GM19455 (cell line): ENCODE data around the gene RAMACL.

Experiments
- ATAC-seq: cut with Tn5 transposase; IDR thresholded peaks from one replicate; pipeline ENCODE4 v1.9.1; 2021; ENCODE audit not compliant: unreplicated experiment

RAMACL gene

DNA sequence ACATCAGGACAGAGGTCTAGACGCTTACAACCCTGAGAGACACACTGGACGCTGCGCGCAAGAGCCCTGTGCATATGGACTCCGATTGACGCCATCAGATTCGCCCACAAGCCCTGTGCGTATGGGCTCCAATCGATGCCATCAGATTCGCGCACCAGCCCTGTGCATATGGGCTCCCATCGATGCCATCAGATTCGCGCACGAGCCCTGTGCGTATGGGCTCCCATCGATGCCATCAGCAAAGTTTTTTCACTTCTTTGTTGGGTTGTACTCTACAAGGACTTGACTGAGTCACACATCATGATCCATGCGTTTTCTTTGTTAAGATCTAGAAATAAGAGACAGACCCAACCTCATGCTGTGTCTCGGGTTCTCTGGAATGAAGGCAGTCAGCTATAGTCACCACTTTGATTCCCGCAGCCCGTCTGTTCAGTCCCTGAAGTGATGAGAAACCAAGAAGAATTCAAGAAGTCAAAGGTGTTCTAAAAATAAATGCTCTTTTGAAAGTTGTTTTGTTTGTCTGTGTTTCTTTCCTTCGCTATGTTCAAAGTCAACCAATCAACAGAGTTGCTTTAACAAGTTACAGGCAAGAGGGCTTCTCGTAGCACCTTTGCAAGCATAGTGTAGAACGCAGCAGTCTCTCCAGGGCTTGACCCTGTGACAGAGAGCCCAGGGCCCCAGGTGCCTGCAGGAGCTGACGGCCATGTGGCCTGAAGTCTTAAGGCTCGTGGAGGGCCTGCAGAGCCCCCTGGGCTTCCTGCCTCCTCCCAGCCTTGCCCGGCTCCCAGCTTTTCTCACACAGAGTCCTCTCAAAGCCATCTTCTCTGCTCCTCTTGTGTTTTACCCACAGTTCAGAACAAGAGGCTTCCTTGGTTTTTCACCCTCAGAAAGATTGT is 32.6 kb upstream of the RAMACL start:
- ATAC-seq, result no peak

DNA sequence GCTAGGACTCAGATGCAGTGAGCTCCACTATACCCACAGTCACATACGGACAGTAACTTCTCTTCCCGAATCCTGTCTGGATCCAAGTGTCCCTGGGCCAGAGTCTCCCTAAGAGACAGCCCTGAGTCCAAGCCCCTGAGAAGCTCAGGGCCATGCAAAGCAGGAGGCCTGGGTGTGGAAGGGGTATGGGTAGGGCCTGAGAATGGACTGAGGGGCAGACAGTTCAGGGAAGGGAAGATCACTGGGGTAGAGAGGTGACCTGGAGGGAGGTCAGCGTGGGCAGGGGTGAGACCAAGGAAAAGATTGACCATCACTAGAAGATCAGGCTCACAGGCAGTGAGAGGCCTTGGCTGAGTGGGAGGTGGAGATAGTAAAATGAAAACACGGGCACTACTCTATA is 31.8 kb upstream of the RAMACL start:
- no peak for ATAC-seq

DNA sequence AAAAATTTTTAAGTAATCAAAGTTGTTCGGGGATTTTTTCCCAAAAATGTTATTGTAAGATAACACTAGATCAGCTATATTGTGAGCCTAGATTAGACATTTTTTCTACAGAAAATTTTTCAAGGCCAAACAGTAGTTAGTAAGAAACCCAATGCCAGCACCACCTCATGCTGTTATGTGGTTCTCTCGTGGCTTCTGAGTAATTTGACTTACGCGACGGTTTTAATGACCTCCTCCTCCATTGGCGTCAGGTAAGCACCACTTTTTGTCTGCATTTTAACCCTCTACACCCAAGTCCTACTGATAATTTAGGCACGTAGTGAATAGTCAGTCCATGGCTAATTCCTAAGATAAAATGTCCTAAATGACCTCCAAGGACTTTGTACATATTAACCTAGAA is 30.9 kb upstream of the RAMACL start:
- ATAC-seq, result no peak

DNA sequence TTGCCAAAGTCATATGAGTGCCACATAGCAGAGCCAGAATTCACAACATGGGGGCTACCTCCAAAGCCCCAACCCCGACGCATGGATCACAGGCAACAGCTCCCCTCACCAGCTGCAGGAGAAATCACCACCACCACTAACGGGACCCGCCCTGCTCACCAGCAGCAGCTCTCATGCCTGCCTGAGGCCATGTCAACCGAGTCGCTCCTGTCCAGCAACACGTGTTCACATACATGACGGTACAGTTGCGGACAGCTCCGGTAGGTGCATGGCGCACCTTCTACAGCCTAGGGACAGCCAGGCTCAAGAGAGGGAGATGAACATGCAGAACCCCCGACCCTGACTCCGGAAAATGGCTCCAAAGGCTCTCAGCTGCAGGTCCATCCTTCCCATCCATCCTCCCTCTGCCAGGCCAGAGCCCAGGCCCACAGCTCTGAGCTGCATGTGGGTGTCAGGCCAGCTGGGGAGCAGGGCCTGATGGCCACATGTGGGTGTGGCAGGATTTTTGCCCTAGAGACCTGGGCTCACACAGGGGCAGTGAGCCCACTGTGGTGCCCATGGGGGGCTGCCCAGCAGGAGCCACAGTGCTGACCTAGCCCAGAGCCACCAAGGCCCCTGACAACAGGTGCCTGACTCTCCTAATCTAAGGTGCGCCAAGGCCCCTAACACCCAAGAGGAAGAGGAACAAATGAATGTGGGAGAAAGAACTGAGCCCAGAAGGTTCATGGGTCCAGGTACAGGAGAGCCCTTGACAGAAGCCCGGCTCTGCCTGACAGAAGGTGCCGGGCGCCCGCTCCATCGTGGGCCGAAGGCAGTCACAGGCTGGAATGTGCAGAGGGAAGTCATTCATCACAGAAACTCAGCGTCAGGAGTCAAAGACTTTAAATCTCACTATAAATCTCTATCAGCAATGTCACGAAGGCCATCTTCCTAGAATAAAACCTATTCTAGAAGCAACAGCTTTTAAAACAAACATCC is 30.1 kb upstream of the RAMACL start:
- no peak for ATAC-seq

DNA sequence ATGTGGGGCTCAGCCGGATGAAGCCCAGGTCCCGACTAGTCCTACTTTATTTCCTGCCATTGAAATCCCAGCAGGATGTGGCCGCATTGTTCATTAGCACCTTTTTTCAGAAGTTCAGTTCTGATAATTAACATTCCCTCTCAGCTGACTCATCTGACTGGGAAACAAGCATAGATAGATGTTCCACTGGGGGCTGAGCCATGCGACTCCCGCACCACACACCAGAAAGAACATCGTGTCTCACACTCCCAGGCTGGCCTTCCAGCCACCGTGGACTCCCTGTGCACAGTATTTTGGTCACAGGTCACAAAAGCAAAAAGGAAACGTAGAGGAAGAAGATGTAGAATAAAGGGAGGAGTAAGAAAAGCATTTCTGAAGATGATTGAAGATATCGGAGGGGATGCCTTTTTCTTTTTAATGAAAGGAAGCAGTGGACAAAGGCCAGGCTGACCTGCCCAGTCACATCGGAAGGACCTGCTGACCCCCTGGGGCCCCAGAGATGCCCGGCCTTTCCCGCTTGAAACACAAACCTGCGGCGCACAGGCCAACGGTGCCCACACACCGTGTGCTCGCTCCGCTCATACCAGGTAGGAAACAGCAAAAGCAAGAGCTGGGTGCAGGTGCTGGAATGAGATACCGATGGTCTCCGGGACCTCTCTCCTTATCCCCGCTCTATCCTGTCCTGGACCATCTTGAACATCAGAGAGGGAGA is 28.7 kb upstream of the RAMACL start:
- ATAC-seq, result no peak

DNA sequence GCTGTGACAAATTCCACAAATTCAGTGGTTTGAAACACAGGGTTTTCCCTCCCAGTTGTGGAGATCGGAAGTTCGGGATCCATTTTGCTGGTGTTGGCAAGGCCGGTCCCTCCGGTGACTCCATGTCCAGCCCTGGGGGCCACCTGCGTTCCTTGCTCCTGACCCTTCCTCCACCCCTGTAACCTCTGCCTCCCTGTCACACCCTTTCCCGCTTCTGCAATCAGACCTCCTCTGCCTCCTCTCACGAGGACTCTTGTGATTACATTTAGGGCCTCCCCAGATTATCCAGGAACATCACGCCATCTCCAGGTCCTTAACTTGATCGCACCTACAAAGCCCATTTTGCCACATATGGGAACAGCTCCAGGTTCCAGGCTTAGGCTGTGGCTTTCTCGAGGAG is 28.1 kb upstream of the RAMACL start:
- no peak for ATAC-seq

DNA sequence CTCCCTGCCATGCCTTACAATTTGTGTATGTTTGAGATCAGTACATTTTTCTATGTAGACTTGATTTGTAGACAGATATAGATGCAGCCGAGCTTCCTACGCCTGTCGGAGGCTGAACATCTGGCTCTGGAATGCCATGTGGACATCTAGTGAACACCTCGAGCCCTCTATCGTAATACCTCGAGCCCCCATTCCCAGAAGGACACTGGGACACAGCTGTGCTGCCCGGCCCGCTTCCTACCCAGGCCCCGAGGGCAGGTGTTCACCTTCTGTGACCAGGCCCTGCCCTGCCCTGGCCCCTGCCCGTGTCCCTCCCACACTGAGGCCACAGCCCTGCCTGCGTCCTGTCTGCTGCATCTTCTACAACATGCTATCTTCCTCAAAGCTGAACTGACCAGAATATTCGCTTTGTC is 27.7 kb upstream of the RAMACL start:
- no peak for ATAC-seq

DNA sequence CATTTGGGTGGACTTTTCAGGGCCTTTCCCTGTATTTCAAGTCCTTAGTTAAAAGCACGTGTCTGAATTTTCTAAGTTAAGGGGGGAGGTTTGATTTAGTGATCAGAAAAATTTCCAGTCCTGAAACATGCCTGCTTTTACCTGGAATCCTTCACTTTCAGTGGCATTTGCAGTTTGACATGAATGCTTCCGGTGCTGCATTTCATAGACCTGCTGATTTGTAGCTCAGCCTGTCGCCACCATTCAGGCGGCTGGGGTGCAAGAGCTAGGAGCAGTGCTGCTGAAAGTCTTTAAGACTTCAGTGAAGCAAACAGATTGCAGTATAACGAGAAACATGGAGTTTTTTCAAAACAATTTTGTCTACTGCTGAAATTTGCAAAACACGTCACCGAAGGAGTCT is 26.5 kb upstream of the RAMACL start:
- no peak for ATAC-seq

DNA sequence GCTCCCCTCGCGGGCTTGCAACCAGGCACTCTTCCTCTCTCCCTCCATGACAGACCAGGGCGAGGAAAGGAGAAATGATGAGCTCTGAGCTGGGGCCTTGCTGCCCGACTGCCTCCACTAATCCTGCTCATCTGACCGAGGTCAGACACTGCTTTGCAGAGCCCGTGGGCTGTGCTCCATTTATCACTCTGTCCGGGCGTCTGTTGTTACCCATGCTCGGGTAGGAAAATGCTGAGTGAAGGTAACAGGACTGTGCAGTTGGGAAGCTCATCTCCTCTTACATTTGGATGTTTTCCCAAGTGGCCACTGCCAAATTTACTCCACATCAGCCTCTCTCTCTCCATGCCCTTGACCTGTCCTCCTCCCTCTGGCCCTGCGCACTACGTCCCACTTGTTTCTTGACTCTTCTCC is 26.0 kb upstream of the RAMACL start:
- ATAC-seq, result no peak

DNA sequence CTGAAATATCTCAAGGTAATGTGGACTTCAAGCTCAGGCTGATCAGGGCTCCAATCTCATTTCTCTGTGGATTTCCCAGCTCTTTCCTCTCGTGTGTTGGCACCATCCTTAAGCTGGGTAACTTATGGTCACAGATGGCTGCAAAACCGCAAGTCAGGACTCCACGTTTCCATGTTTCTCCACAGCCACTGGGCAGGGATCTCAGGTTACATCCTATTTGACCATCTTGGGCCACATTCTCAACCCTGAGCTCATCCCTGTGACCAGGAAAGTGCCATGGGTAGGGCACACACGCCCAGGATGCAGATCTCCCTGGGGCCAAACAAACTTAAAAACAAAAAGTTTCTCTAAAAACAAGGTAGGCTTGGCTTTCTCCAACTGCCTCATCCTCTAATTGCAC is 25.2 kb upstream of the RAMACL start:
- ATAC-seq, result no peak

DNA sequence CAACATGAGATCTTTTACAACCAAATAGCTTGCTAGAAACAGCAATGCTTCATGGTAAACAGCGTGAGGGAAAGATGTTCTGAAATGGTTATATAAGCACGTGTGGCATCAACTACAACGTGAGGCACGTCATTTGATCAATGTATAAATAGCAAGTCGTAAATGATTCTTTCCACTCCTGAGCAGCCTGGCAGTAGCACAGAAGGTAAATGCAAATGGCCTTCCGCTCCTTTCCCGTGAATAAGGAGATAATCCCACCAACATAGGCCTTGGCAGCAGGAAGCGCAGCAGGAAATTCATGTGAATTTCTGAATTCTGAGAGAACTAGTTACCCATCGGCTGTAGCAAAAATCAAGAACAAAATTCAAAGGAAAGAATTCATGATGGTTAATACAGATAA is 23.6 kb upstream of the RAMACL start:
- no peak for ATAC-seq

DNA sequence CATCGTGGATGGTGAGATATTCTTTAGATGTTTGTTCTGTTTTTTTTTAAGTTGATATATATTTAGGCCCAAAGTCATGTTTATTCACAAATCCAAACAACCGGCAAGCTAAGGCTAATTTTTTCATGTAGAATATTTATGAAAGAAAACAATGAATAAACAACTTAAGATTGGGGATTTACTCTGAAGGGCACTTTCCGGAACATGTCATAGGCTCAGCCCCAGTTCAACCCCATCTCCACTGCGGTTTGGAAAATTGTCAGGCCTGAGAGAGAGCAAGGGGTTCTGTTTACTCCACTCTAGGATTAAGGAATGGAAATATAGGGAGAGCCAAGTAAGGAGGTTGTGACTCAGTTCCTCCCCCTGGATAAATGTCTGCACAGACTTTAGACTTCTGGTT is 22.3 kb upstream of the RAMACL start:
- ATAC-seq, result no peak

DNA sequence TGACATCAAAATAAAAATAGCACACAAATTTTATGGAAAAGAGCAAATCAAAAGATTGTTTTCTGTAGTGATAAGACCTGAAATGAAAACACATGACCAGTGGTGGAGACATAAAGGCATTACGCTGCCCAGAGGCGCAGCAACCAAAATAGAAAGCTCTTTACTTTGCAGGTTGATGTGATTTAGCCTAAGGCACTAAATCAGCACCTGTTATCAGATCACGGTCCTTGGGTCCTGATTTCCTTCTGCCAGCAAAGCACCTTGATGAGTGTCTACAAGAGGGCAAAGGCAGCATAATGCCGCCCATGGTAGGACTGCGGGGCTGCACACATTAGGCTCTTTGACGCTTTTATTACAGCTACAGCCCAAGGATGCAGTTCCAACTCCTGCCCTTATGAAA is 19.3 kb upstream of the RAMACL start:
- no peak for ATAC-seq

DNA sequence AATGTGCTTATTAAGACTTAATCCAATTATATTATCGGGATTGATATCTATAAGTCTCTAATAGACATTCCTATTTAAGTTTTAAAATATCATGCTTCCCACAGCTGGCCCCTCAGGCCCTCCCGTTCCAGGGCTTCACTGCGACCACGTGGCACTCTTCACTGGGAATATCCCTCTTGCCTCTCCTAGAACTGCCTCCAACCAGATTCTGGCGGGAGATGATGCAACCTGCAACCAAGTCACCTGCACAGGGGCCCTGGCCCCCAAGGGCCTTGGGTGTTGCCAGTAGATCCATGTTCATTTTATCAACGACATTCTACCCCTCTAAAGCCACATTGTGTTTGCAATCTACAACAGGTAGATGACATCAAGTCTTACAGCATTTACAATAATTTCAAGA is 18.4 kb upstream of the RAMACL start:
- ATAC-seq, result no peak

DNA sequence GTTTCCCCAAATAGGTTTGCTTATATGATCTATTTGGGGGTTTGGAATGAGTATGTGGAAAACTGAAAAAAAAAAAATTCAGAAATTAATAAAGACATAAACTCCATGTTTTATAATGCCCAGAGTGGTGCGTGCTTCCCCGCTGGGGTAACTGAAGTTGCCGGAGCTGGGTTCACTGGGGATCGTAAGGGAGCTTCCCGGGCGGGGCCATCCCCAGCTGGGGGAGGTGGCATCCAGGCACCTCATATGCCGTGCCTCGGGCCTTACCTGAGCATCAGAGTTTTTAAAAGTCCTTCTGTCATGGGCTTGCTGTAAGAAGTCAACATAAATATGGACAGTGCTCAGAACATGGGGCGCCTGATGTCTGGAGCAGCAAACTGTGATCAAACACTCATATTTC is 17.9 kb upstream of the RAMACL start:
- no peak for ATAC-seq

DNA sequence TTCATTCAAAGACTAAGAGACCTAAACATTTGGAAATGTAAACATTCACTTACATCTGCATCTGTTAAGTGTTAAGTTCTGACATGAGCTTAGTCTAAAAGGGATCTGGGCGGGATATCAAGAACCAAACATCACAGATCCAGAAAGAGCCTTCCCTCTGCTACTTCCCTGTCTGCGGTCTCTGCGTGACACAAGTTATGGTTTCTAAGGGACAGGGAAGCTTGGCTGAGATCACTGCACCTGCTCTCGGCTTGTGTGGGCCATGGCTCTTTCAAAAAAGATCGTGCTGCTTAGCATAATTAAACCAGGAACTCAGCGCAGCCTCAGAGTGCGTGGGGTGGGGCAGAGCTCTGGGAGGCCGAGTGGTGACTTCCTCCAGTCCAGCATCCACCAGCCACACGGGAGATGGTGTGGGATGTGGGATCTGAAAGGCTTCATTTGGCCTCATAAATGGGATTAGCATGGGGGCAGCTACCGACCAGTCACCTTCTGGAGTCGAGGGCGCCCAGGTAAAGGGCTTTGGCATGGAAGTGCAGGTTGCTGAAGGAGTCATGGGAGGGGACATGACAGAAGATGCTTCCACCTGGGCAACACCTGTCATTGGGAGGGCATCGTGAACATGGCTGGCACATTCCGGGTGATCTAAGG is 16.7 kb upstream of the RAMACL start:
- ATAC-seq, result no peak

DNA sequence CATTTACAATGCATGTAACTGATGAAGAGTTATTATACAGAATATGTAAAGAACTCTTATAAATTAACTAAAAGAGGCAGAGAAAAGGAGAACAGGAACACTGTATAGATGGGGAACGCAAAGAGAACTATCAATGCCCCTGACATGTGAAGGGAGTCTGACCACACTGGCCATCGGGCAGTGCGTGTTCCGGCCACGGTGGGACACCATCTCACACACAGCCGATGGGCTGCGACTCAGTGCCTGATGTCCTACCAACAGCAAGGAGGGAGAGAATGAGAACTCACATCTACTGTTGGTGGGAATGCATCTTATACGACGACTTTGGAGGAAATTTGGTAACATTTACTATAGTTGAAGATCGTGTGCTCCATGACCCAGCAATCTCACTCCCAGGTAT is 15.5 kb upstream of the RAMACL start:
- no peak for ATAC-seq

DNA sequence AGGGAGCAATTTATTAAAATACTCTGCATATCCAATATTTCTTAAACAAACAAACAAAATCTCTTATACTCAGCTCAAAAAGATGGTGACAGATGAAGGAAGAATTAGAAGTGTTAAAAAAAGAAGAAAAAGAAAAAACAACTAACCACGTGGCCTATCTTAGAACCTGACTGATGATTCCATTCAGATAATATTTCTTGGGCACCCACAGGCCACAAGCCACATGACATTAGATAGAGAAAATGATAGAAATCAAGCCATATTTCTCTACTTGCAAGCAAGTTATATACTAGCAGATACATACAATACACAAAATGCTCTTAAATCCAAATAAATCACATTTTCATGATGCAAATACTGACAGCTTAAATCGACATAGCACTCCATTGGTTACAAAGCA is 14.5 kb upstream of the RAMACL start:
- ATAC-seq, result no peak

DNA sequence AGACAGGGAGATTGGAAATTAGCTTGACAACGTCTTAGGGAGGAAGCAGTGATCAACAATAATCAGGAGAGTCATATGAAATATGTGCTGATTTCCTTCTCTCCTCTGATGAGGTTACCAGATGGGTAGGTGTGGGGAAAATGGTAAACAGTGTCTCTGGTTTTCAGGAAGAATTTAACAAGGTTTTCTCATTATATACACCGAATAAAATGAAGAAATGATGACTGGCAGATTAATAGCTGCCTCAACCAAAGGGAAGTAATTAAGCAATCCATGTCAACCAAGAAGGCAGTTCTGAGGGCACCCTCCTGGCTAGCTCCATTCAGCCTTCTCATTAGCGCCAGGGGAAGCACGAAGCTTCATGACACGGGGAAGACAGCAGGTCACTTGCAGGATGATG is 12.7 kb upstream of the RAMACL start:
- ATAC-seq, result no peak

DNA sequence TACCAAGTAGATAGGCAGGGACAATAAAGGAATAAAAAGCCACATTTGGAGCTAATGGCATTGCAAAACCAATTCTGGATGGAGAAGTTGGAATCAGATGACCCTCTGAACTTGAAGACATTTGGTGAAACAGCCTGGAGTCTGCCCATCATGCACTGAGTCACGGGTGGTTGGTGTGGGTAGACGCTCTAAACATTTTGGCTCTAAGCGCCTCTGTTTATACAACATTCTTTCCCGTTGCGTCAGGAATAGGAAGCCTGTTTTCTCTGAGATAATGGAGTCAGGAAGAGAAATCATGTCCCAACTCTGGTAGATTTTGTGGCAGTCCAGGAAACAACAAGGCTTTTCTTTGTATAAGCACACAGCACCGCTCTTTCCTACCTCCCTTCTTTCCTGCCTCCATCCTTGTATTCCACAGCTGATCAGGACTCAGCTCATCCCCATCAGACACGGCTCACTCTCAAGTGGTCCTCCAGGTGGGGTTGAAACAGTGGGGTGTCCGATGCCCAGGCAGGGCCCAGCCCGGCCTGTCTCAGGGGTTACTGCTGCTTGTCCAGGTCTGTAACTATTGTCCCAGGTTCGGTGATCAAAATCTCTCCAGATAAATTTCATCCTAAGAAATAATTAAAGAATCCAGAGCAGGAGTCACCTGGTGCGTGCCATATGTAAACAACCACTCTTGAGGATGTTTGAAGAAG is 12.1 kb upstream of the RAMACL start:
- ATAC-seq, result no peak
